Measurements from ENCODE around the gene KLKB1. TPM values are rescaled to one million over a fixed set of nuclear protein-coding genes. Genes with fewer than 3 reads are reported as not detected.
"Not testable (repeated sequence)": the region's sequence is repeated elsewhere in the genome, so short reads cannot be mapped to it uniquely, and the experiment has no call there.

The KLKB1 gene
- total RNA-seq, 2 donors from 2014 or later = 0.27 to 0.50 TPM

DNA sequence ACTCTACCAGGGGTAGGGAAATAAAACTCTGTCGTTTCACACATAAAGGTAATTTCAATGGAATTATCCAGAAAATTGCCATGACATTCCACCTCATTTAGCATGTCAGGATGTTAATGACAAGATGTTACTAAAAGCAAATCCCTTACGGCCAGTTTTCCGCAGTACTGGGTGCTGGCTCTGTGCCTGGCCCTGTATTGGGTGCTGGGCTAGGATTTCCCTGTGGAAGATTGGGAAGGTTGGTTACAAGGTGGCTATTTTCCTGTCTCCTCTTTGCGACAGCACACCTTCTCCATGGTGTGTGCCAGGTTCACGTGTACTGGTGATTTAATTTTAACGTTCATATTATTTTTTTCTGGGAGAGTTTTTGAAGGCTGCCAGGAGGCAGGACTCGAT is 13.1 kb downstream of the KLKB1 start:
- intact Hi-C loops (cut with DNase I) = no loop called here
- H3K27ac ChIP-seq = no peak overlapping the region
- no peaks in the 10 kb centered on the region for H3K27me3 ChIP-seq
- no peak overlapping the region for H3K9ac ChIP-seq (ENCODE audit: low read depth in 2 of 2, low read length in 2 of 2)
- no peaks in the 10 kb centered on the region for H3K9me3 ChIP-seq
- no peak for DNase-seq
- H3K4me1 ChIP-seq = no peaks in the 10 kb centered on the region
- no peaks in the 10 kb centered on the region for H3K36me3 ChIP-seq
- TF ChIP-seq, protein P1, sequence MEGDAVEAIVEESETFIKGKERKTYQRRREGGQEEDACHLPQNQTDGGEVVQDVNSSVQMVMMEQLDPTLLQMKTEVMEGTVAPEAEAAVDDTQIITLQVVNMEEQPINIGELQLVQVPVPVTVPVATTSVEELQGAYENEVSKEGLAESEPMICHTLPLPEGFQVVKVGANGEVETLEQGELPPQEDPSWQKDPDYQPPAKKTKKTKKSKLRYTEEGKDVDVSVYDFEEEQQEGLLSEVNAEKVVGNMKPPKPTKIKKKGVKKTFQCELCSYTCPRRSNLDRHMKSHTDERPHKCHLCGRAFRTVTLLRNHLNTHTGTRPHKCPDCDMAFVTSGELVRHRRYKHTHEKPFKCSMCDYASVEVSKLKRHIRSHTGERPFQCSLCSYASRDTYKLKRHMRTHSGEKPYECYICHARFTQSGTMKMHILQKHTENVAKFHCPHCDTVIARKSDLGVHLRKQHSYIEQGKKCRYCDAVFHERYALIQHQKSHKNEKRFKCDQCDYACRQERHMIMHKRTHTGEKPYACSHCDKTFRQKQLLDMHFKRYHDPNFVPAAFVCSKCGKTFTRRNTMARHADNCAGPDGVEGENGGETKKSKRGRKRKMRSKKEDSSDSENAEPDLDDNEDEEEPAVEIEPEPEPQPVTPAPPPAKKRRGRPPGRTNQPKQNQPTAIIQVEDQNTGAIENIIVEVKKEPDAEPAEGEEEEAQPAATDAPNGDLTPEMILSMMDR (IDR thresholded peaks at IDR 0.05) = no peak
- no peak overlapping the region for H3K4me3 ChIP-seq

DNA sequence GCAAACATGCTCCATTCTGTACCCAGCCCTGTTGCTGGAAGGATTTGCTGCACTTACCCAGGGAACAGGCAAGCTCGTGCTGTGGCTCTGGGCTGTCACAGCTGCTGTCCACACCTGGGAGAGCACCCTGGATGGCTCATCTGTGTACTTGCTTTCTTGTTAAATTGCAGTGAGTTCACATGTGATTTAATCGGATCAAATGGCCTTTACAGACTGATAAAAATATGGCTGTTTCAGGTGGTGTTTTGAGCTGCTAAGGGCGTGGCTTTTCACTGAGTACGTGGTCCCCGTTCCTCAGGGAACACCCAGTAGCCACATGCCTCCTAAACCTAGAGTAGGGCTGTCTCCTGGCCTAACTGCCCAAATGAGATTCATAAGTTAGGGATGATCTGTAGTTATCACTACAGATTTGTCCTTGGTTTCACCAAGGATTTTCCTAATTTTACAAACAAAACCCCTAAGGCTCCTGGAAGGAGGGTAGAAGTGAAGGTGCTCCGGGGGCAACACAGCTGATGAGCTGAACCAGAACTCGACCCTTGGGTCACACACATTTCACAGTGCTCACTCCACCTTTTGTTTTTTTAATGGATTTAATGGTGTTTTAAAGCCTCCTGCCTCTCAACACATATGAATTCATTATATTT is 13.7 kb downstream of the KLKB1 start:
- H3K36me3 ChIP-seq = no peaks in the 10 kb centered on the region
- no peak overlapping the region for H3K9ac ChIP-seq (ENCODE audit: low read depth in 2 of 2, low read length in 2 of 2)
- no peaks in the 10 kb centered on the region for H3K27me3 ChIP-seq
- H3K4me3 ChIP-seq = no peak overlapping the region
- TF ChIP-seq, protein P1 (IDR thresholded peaks at IDR 0.05) = no peak
- no peaks in the 10 kb centered on the region for H3K9me3 ChIP-seq
- DNase-seq = no peak
- H3K27ac ChIP-seq = no peak overlapping the region
- intact Hi-C loops (cut with DNase I) = no loop called here
- no peaks in the 10 kb centered on the region for H3K4me1 ChIP-seq

DNA sequence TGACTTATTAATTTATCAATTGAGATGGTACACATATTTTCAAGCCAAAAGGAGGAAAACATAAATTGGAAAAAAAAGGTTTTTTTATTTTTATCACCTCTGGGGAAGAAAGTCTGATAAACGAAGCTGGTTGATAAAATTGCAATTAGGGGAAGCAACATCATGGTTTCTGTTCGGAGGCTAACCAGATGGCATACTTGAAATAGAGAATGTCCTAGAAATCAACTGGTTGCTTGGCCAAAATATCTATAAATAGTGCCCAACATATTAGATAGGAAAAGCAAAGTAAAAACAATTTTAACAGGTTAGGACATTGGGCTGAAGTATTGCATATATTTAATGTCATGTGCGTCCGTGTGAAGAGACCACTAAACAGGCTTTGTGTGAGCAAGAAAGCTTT is 14.3 kb downstream of the KLKB1 start:
- H3K9me3 ChIP-seq = no peaks in the 10 kb centered on the region
- DNase-seq = no peak
- TF ChIP-seq, protein P1 (IDR thresholded peaks at IDR 0.05) = no peak
- no peak overlapping the region for H3K4me3 ChIP-seq
- H3K9ac ChIP-seq (ENCODE audit: low read depth in 2 of 2, low read length in 2 of 2) = no peak overlapping the region
- H3K27me3 ChIP-seq = no peaks in the 10 kb centered on the region
- no peak overlapping the region for H3K27ac ChIP-seq
- H3K4me1 ChIP-seq = no peaks in the 10 kb centered on the region
- no peaks in the 10 kb centered on the region for H3K36me3 ChIP-seq
- intact Hi-C loops (cut with DNase I) = no loop called here

DNA sequence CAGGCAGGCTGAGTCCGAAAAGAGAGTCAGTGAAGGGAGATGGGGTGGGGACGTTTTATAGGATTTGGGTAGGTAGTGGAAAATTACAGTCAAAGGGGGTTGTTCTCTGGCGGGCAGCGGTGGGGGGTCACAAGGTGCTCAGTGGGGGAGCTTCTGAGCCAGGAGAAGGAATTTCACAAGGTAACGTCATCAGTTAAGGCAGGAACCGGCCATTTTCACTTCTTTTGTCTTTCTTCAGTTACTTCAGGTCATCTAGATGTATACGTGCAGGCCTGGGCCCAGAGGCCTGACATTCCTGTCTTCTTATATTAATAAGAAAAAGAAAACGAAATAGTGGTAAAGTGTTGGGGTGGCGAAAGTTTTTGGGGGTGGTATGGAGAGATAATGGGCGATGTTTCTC is 14.7 kb downstream of the KLKB1 start:
- intact Hi-C loops (cut with DNase I); H3K9ac ChIP-seq (ENCODE audit: low read depth in 2 of 2, low read length in 2 of 2); H3K9me3 ChIP-seq; H3K27me3 ChIP-seq; H3K36me3 ChIP-seq; DNase-seq; H3K4me1 ChIP-seq; H3K27ac ChIP-seq; H3K4me3 ChIP-seq: not testable (repeated sequence)

DNA sequence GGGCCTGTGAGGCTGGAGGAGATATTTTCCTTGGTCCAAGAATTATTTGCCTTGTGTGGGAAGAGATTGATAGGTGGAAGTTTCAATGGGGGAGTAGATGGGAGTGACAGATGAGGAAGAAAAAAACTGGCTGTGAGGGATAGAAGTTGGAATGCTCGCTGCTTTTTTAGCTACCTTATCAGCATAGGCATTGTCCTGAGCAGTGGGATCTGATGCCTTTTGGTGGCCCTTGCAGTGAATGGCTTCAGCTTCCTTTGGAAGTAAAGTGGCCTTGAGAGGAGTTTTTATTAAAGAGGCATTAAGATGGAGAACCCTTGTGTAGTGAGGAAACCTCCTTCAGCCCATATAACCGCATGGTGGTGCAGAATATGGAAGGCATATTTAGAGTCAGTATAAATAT is 16.0 kb downstream of the KLKB1 start:
- no peaks in the 10 kb centered on the region for H3K4me1 ChIP-seq
- DNase-seq = no peak
- no peak overlapping the region for H3K27ac ChIP-seq
- H3K9ac ChIP-seq (ENCODE audit: low read depth in 2 of 2, low read length in 2 of 2) = no peak overlapping the region
- no peaks in the 10 kb centered on the region for H3K9me3 ChIP-seq
- TF ChIP-seq, protein P1 (IDR thresholded peaks at IDR 0.05) = no peak
- no peaks in the 10 kb centered on the region for H3K36me3 ChIP-seq
- intact Hi-C loops (cut with DNase I) = no loop called here
- H3K4me3 ChIP-seq = no peak overlapping the region
- H3K27me3 ChIP-seq = no peaks in the 10 kb centered on the region

DNA sequence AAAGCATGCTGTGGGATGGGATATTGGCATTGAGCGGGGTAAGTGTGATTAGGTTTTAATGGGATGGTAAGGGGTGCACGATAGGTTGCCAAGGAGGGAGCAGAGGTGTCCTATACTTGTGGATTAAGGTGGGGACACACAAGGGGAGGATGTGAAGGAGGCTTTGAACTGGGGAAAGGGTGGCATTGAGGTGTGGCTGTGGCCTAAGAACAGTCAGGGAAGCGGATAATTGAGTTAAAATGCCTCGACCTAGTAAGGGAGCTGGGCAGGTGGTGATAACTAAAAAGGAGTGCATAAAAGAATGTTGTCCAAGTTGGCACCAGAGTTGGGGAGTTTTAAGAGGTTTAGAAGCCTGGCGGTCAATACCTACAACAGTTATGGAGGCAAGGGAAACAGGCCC is 17.5 kb downstream of the KLKB1 start:
- intact Hi-C loops (cut with DNase I) = no loop called here
- no peak overlapping the region for H3K9ac ChIP-seq (ENCODE audit: low read depth in 2 of 2, low read length in 2 of 2)
- TF ChIP-seq, protein P1 (IDR thresholded peaks at IDR 0.05) = no peak
- no peak for DNase-seq
- no peaks in the 10 kb centered on the region for H3K36me3 ChIP-seq
- H3K27me3 ChIP-seq = no peaks in the 10 kb centered on the region
- H3K4me1 ChIP-seq = no peaks in the 10 kb centered on the region
- H3K9me3 ChIP-seq = no peaks in the 10 kb centered on the region
- H3K27ac ChIP-seq = no peak overlapping the region
- no peak overlapping the region for H3K4me3 ChIP-seq

DNA sequence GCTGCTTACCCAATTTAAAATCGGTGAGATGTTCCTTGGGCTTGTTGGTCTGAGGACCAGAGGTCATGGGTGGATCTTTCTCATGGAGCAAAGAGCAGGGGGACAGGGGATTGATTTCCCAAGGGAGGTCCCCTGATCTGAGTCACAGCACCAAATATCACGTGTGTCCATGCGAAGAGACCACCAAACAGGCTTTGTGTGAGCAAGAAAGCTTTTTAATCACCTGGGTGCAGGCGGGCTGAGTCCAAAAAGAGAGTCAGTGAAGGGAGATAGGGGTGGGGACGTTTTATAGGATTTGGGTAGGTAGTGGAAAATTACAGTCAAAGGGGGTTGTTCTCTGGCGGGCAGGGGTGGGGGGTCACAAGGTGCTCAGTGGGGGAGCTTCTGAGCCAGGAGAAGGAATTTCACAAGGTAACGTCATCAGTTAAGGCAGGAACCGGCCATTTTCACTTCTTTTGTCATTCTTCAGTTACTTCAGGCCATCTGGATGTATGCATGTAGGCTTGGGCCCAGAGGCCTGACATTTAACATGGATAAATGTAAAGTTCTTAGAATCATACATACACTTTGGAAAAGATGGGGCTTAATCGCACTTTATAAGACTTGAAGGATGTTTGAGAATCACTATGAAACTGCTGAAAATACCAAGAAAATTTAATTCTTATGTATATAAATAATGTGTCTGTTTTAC is 19.9 kb downstream of the KLKB1 start:
- H3K9ac ChIP-seq (ENCODE audit: low read depth in 2 of 2, low read length in 2 of 2); H3K4me1 ChIP-seq; H3K4me3 ChIP-seq; H3K36me3 ChIP-seq; H3K9me3 ChIP-seq; H3K27me3 ChIP-seq; H3K27ac ChIP-seq; intact Hi-C loops (cut with DNase I); DNase-seq: not testable (repeated sequence)

Measured in colonic mucosa (tissue), 4 donors.